Activated CD8-positive, alpha-beta memory T cell treated with anti-CD3 and anti-CD28 coated beads for 4 hours (primary cell): ENCODE results near the gene DTWD2.

ENCODE experiments used
- DNase-seq, 2 donors: peaks; one replicate each; pipeline ENCODE4 v3.0.0-alpha.2; 2020; ENCODE audit warnings: low read depth in 2 of 2

DTWD2 gene, protein sequence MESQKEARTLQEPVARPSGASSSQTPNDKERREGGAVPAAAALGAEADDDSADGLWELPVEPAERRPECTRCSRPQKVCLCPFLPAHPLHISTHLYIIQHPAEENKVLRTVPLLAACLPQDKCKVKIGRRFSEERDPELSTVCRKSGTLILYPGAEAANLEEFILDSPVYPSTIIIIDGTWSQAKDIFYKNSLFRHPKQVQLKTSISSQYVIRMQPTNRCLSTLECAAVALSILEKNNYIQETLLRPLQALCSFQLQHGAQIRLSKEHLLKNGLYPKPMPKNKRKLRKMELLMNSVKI

DNA sequence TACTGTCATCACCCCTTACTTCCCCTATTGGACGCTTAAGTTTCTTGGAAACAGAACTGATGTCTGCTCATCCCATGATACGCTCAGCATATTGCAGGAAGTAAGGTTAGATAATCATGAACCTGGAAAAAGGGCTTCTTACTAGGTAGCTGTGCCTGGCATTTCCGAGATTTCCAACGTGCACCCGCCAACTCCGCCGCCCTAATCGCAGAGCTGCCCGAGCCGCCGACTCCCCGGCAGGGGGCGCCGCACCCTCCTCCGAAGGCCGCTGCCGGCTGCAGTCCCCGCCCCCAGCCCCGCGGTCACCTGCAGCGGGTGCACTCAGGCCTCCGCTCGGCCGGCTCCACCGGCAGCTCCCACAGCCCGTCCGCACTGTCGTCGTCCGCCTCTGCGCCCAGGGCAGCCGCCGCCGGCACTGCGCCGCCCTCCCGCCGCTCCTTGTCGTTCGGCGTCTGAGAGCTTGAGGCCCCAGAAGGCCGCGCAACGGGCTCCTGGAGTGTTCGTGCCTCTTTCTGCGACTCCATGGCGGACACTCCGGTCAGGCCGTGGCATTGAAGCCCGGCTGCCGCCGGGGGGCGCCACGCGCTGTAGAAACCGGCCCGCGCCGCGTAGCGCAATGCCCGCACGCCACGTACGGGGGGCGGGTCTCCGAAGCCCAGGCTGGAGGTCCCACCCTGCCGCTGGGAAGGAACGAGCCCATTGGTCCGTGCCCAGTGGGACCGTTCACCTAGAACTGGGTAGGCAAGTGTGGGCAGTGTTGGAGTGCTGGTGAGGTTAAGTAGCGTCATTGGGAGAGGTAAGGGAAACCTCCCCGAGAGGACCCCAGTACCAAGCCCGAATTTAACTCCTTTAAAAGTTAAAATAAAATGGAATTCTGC lies at the start of gene DTWD2:
DTWD2 (minus strand) TSS at position 560 of the 878 bp plus-strand sequence; CDS start at position 524, 36 bp downstream.
- DNase-seq = peak; percentile 80 to 81

DNA sequence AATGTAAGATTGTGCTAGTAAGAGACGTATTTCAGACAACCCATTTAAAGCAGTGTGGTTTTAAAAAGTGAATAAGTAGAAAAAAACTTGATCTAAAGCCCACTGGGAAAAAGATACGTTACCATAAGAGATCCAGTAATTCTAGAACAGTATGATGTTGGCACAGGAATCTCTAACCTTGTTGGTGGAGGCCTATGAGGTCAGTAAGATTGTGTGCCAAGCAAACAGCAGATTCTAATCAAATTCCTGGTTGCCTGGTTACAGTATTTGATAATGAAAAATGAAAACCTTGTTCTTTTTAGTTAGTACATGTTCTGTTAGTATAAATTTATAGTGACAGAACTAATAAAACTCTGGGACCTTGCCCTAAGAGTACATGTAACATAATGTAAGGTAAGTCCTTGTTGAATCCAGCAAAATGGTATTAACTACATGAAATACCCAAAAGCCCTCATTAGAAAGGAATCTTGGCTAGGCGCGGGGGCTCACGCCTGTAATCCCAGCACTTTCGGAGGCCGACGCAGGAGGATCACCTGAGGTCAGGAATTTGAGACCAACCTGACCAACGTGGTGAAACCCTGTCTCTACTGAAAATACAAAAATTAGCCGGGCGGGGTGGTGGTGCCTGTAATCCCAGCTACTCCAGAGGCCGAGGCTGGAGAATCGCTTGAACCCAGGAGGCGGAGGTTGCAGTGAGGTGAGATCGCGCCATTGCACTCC lies 49.3 kb upstream of the DTWD2 start:
- no peak for DNase-seq

DNA sequence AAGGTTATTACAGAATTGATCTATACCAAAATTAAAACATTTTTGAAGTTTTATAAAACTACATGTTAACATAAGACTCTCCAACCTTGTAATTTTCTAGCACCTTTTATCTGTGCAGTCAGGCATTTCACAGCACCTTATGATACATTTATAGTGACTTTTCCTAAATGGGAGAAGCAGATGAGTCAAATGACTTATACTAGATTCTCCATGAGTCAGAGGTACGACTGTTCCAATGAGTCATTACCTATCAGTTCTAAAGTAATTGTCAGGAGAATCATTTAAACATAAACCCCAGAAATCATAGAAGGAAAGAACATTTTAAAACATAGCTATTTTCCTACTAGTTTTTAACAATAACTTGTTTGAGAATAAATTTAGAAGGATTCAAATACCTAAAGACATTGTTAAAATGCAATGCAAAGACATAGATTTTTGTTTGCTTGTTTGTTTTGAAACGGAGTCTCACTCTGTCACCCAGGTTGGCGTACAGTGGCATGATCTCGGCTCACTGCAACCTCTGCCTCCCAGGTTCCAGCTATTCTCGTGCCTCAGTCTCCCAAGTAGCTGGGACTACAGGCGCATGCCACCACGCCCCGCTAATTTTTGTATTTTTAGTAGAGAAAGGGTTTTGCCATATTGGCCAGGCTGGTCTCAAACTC lies 47.9 kb upstream of the DTWD2 start:
- DNase-seq = no peak

DNA sequence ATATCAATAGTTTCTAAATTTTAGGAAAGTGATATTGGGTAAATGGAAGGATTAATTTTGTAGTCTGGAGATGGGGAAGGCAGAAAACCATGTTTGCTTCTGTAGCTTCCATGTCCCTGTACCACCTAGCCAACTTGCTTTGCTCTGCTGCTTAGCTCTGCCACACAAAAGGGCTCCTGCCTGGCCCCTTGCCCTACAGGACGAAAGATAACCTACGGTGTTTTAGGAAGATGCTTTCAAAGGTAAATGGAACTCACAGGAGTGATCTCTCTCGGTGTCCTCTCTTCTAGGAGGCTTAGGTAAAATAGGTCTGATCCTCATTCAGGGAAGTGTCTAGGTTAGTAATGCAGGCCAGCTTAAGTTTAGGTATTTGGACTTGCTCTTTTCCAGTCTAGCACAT lies 44.8 kb upstream of the DTWD2 start:
- DNase-seq = no peak

DNA sequence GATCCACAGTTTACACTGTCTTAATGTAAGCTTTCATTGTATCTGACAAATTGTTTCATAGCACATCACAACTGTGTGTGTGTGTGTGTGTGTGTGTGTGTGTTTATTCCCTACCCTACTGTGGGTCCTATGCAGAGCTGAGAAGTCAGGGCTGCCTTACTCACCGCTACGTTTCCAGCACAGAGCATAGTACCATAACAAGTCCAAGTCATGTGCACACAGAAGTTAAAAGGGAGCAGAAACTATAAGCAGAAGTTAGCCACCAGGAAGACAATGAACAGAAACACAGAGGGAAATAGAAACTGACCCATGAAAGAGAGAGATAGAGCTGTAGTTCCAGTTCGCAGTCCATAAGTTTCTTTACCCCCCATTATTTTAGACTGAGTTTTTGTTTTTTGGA lies 44.3 kb upstream of the DTWD2 start:
- no peak for DNase-seq

- no peak for DNase-seq
Measured at GRCh38 chr5:119031905-119032304, 43.6 kb upstream of the DTWD2 start.

- no peak for DNase-seq
Measured at GRCh38 chr5:119031011-119031886, 42.9 kb upstream of the DTWD2 start.

DNA sequence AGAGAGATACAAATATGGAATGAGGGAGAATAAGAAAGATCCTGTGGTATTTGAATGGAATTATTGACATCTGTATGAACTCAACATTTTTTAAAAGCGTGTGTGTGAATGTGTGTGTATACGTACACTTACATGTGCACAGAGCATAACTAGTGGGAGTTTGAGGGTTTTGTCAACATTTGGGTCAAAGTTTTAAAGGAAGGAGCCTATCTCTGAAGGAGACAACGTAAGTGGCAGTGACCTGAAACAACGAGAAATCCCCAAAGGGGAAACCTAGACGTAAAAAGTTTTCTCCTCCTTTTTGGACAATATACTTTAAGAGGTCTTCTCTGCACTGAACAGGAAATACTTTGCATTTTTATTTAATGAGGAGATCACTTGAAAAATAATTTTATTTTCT lies 40.2 kb upstream of the DTWD2 start:
- no peak for DNase-seq

- no peak for DNase-seq
Measured at GRCh38 chr5:119022773-119023172, 34.4 kb upstream of the DTWD2 start.

- no peak for DNase-seq
Measured at GRCh38 chr5:119022017-119022745, 33.8 kb upstream of the DTWD2 start.

- DNase-seq = no peak
Measured at GRCh38 chr5:119021149-119021732, 32.9 kb upstream of the DTWD2 start.

DNA sequence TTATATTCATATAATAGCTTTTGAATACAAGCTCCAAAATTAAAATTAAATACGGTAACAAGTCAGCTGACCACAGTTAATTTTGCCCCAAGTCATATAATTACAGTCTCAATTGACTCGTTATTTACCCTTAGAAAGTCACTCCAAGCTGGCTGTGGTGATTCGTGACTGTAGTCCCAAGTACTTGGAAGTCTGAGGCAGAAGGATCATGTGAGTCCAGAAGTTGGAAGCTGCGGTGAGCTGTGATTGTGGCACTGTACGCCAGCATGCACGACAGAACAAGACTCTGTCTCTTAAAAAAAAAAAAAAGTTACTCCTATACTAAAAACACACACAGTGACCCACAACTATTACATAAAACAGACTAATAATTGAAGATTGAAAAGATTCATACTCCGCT lies 31.6 kb upstream of the DTWD2 start:
- no peak for DNase-seq

GRCh38 chr5:119019501-119019900 lies 31.2 kb upstream of the DTWD2 start:
- no peak for DNase-seq

- no peak for DNase-seq
Measured at GRCh38 chr5:119017994-119018393, 29.6 kb upstream of the DTWD2 start.

DNA sequence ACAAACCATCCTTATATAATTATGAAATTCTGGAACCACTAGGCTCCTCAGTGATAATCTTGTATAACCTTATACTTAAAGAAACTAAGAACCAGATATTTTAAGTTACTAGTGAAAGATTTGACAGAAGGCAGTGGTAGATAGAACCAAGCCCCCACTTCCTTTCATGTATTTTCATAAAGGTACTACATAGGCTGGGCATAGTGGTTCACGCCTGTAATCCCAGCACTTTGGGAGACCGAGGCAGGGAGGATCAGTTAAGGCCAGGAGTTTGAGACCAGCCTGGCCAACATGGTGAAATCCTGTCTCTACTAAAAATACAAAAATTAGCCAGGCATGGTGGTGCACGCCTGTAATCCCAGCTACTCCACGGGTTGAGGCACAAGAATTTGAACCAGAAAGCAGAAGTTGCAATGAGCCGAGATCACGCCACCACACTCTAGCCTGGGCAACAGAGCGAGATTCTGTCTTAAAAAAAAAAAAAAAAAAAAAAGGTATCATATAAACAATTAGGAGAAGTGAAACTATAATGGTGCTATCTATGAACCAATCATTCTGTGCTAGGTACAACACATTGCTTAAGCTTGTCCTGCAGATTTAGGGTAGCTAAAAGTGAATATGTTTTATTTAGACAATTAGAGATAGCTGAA lies 27.9 kb upstream of the DTWD2 start:
- DNase-seq = no peak

DNA sequence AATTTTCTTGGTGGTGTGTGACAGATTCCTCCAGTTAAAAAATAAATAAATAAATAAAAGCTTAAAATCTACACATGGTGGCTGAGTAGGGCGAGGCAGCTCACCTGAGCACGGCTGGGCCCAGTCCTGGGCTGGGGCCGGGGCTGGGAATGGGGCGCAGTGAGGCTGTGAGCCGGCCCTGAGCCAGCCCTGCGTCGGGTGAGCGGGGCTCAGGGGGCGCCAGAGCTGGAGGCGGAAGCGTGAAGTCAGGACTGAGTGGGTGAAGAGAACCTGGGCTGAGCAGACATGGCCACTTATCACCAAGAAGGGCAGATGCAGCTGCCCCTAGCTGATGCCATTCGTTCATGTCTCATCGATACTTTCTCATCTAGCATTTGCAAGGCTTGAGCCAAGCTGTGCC lies 22.8 kb upstream of the DTWD2 start:
- DNase-seq = no peak

GRCh38 chr5:119010206-119010605 lies 21.9 kb upstream of the DTWD2 start:
- DNase-seq = no peak

- no peak for DNase-seq
Measured at GRCh38 chr5:119009131-119009530, 20.8 kb upstream of the DTWD2 start.

- DNase-seq = no peak
Measured at GRCh38 chr5:118999696-119000095, 11.3 kb upstream of the DTWD2 start.
